Activated naive CD8-positive, alpha-beta T cell treated with anti-CD3 and anti-CD28 coated beads, Interleukin-2, amount 50 U/mL, for 16 hours (primary cell): ENCODE measurements around the gene TMC3.

Experiments
- DNase-seq: peaks from one replicate; pipeline ENCODE4 v3.0.0-alpha.2; 2020; ENCODE audit warnings: low read depth, low spot score

TMC3 gene

GRCh38 chr15:81322676-81323253 is 51.2 kb downstream of the TMC3 start:
- DNase-seq: no peak

GRCh38 chr15:81321667-81322066 is 52.3 kb downstream of the TMC3 start:
- no peak for DNase-seq

- DNase-seq: no peak
Observed at GRCh38 chr15:81317642-81318017, 56.4 kb downstream of the TMC3 start.

- no peak for DNase-seq
Observed at GRCh38 chr15:81316267-81316666, 57.7 kb downstream of the TMC3 start.

- DNase-seq: no peak
Observed at GRCh38 chr15:81315452-81316175, 58.4 kb downstream of the TMC3 start.

GRCh38 chr15:81314378-81314777 is 59.6 kb downstream of the TMC3 start:
- no peak for DNase-seq

GRCh38 chr15:81313686-81314085 is 60.3 kb downstream of the TMC3 start:
- DNase-seq: no peak

- no peak for DNase-seq
Observed at GRCh38 chr15:81312790-81313543, 61.0 kb downstream of the TMC3 start.

GRCh38 chr15:81311752-81312464 is 62.1 kb downstream of the TMC3 start:
- DNase-seq: no peak

- DNase-seq: no peak
Observed at GRCh38 chr15:81310480-81310879, 63.5 kb downstream of the TMC3 start.

GRCh38 chr15:81309647-81310450 is 64.2 kb downstream of the TMC3 start:
- DNase-seq: no peak

- no peak for DNase-seq
Observed at GRCh38 chr15:81308260-81308659, 65.8 kb downstream of the TMC3 start.

- DNase-seq: no peak
Observed at GRCh38 chr15:81304226-81304625, 69.8 kb downstream of the TMC3 start.

- DNase-seq: no peak
Observed at GRCh38 chr15:81303244-81304225, 70.5 kb downstream of the TMC3 start.

- DNase-seq: no peak
Observed at GRCh38 chr15:81302701-81303109, 71.3 kb downstream of the TMC3 start.

GRCh38 chr15:81301815-81302399 is 72.1 kb downstream of the TMC3 start:
- no peak for DNase-seq

- no peak for DNase-seq
Observed at GRCh38 chr15:81301385-81301784, 72.6 kb downstream of the TMC3 start.

GRCh38 chr15:81299630-81300273 is 74.3 kb downstream of the TMC3 start:
- no peak for DNase-seq

GRCh38 chr15:81299156-81299555 is 74.9 kb downstream of the TMC3 start:
- DNase-seq: no peak
